ENCODE data around the gene SUCLG2. TPM values are rescaled to one million over a fixed set of nuclear protein-coding genes. Genes with fewer than 3 reads are reported as not detected.

SUCLG2 gene
- total and polyA plus RNA-seq, 2 of the 4 experiments (the other 2 are of a cell fraction) = 26.8 to 34.6 TPM

GRCh38 chr3:67592057-67592456, 62.4 kb downstream of the SUCLG2 start:
- H4K20me1 ChIP-seq (ENCODE audit: insufficient read depth, low read length) = no peaks in the 10 kb centered on the region; the same call in 1 of the 2 replicates
- H3K27me3 ChIP-seq (ENCODE audit: control insufficient read depth, insufficient read depth, low read length) = no peaks in the 10 kb centered on the region
- no peak for TF ChIP-seq POLR2A (IDR thresholded peaks at IDR 0.05; ENCODE audit: low read depth, low read length)
- no peak overlapping the region for H2AK9ac ChIP-seq (replicated peaks; ENCODE audit: low read depth, low read length, poor library complexity)
- no peak overlapping the region for H3K4ac ChIP-seq (ENCODE audit: low read depth, low read length)
- no peak overlapping the region for H4K91ac ChIP-seq (ENCODE audit: insufficient read depth, low read depth, low read length)
- ATAC-seq (ENCODE audit: low read depth) = no peak
- H2BK120ac ChIP-seq (ENCODE audit: low read depth, low read length) = no peak overlapping the region
- intact Hi-C loops (cut with micrococcal nuclease) = no loop called here
- H3K56ac ChIP-seq (ENCODE audit: extremely low read depth, insufficient read depth, low read length) = no peak overlapping the region
- H3K9ac ChIP-seq (ENCODE audit: low read depth, low read length) = no peak overlapping the region
- H3K4me3 ChIP-seq (ENCODE audit: insufficient read depth, low read depth, low read length) = no peak overlapping the region
- in situ Hi-C loops (cut with MboI; ENCODE audit: low sequenced_read_pairs) = no loop called here
- DNase-seq = no peak
- H3K27ac ChIP-seq (ENCODE audit: insufficient read depth, low read length) = no peak overlapping the region
- H4K5ac ChIP-seq (ENCODE audit: low read depth, low read length) = no peak overlapping the region
- H4K8ac ChIP-seq (ENCODE audit: low read depth in 2 of 2, low read length in 2 of 2) = no peak overlapping the region
- no peak overlapping the region for H3K14ac ChIP-seq (replicated peaks; ENCODE audit: low read depth, low read length)
- no peak overlapping the region for H3K4me2 ChIP-seq (ENCODE audit: low read depth, low read length)
- no peak overlapping the region for H2BK20ac ChIP-seq (ENCODE audit: low read depth, low read length)
- BruUV-seq (replicated peaks) = no TSS peak
- H2BK5ac ChIP-seq (ENCODE audit: low read depth, low read length, poor library complexity, severe bottlenecking) = no peak overlapping the region
- no peak overlapping the region for H2AK5ac ChIP-seq (ENCODE audit: low read depth, low read length)
- H3K18ac ChIP-seq (ENCODE audit: low read depth, low read length) = no peak overlapping the region
- H3K9me3 ChIP-seq (ENCODE audit: control insufficient read depth, insufficient read depth, low read length) = no peaks in the 10 kb centered on the region
- H3K4me1 ChIP-seq (ENCODE audit: control insufficient read depth, insufficient read depth, low read length) = no peaks in the 10 kb centered on the region
- H3K23ac ChIP-seq (ENCODE audit: low read depth, low read length) = no peak overlapping the region
- dilution Hi-C loops (cut with HindIII; ENCODE audit: low sequenced_read_pairs, unreplicated experiment) = no loop called here
- H3K9me1 ChIP-seq (ENCODE audit: insufficient read depth, low read length) = no peaks in the 10 kb centered on the region
- H3K36me3 ChIP-seq (ENCODE audit: control insufficient read depth, insufficient read depth, low read length) = 0 out of 2 replicates have a peak, but pooled peaks cover 2% of the 10 kb centered on the region
- POLR2A ChIA-PET (ENCODE audit: unreplicated experiment) = no interaction called here
- H2AFZ ChIP-seq (replicated peaks; ENCODE audit: low read length, poor library complexity) = no peak overlapping the region
- H3K79me1 ChIP-seq (ENCODE audit: low read depth in 1 of 2, low read length in 2 of 2) = peaks cover 13 to 36% of the 10 kb centered on the region in 2 experiments
- CTCF ChIA-PET = no interaction called here
- no peak overlapping the region for H2BK15ac ChIP-seq (ENCODE audit: low read depth, low read length)

Data from IMR-90 (cell line).